Measurements from ENCODE around the gene COL8A2.

Gene COL8A2

GRCh38 chr1:36157115-36157903, 32.3 kb upstream of the COL8A2 start:
- DNase-seq (ENCODE audit: low spot score), result no peak

- peak; percentile 24 for DNase-seq (ENCODE audit: low spot score)
These were observed 31.5 kb upstream of the COL8A2 start for GRCh38 chr1:36156329-36157114.

DNA sequence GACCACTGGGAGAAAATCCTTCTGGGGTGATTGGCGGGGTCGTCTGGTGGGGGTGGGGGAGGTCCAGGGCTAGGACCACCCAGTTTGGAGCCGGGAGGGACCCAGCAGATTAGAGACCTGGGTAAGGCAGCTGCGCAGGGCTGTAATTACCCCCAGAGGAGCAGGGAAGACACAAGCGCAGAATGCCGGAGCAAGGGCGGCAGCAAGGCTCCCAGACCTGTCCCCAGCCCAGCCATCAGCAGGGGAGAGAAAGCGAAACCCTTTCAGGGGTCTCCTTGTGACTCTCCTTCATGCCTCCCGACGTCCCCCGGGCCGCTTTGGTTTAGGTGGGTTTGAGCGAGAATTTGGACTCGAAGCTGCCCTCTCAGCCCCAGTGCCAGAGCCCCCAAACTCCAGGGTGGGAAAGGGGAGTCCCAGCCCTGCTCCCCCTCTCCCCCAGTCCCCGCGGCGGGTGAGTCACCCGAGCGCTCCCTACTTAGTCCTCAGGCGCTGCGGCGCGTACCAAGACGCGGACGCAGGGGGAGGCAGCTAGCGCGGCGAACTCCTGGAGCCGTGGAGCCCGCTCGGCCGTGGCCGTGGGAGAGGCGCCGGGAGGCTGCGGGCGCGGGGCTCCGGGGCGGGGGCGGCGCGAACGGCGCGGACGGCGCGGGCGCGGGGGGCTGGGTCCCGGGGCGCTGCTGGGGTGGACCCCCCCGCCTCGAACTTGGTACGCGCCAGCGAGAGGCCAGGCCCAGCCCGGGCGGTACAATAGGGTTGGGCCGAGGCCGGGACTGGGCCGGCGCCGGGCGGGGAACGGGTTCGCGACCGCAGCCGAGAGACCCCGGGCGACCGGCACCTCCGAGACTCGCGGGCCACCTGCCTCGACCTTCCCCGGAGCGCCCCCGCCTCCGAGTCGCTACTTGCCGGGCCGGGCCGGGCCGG, 30.6 kb upstream of the COL8A2 start, which contains the start of gene MAP7D1:
TSS of gene MAP7D1 (plus strand) at position 753 of the 921 bp plus-strand sequence. CDS start 258 bp downstream, outside the sequence.
- DNase-seq (ENCODE audit: low spot score), result peak; percentile 83

DNA sequence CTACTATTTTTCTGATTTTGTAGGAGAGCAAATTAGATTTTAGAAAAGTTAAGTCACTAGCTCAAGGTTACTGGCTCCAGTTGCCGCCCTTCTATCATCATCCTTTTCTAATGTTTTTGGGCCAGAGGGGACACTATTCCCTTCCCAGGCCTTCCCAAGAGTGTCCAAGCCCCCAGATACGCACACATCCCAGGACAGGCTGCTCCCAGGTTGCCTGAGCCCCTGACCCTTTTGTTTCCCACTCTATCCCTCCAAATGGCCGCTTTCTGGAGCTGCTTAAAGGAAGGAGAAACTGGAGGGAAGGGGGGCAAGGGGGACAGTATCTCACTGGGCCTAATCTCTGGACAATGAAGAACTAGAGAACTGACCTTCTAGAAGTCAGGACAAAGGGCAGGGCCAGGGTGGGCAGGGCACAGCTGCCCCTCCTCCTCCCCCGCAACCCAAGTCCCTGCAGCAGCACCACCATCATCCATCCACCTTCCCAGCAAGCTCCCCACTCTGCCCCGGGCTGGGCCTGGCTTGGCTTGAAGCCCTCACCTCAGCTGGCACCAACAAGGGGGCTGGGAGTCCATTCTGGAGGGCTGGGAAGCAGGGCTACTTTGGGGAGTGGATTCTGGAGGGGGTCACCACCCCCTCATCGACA, 29.9 kb upstream of the COL8A2 start:
- no peak for DNase-seq (ENCODE audit: low spot score)

- no peak for DNase-seq (ENCODE audit: low spot score)
These were observed 29.3 kb upstream of the COL8A2 start for GRCh38 chr1:36154335-36154734.

DNA sequence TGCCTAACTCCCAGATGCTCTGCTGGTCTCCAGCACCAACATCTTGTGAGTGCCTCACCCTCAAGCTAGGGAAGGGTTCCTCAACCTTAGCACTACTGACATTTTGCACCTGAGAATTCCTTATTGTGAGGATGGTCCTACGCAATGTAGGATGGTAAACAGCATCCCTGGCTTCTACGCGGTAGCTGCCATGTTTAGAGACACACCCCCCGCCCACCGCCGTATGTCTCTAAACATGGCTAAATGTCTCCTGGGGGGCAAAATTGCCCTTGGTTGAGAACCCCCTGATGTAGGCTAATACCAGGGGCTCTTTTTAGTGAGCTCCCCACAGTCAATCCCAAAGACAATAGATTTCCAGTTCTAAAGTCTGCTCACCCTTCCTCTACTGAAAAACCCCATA, 28.5 kb upstream of the COL8A2 start:
- DNase-seq (ENCODE audit: low spot score), result no peak

DNA sequence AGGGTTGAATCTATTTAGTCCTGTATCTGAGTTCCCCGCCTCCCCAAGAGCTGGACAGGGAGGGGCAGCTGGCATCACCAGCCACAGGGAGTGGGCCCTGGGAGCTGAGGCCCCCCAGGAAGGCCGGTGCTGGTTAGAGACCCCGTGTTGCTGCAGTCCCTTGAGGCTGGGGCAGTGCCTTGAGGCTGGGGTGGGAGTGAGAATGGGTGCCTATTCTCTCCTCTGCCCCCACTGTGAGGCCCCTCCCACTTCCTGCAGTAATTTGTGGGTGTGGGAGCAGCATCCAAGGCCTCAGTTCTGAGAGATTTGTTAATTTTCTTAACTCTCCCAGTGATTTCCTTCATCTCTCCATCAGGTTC, 26.8 kb upstream of the COL8A2 start:
- DNase-seq (ENCODE audit: low spot score), result no peak

GRCh38 chr1:36151134-36151844, 26.3 kb upstream of the COL8A2 start:
- DNase-seq (ENCODE audit: low spot score), result no peak

GRCh38 chr1:36150296-36151133, 25.5 kb upstream of the COL8A2 start:
- DNase-seq (ENCODE audit: low spot score), result peak; percentile 92

GRCh38 chr1:36149973-36150295, 24.9 kb upstream of the COL8A2 start:
- DNase-seq (ENCODE audit: low spot score), result no peak

DNA sequence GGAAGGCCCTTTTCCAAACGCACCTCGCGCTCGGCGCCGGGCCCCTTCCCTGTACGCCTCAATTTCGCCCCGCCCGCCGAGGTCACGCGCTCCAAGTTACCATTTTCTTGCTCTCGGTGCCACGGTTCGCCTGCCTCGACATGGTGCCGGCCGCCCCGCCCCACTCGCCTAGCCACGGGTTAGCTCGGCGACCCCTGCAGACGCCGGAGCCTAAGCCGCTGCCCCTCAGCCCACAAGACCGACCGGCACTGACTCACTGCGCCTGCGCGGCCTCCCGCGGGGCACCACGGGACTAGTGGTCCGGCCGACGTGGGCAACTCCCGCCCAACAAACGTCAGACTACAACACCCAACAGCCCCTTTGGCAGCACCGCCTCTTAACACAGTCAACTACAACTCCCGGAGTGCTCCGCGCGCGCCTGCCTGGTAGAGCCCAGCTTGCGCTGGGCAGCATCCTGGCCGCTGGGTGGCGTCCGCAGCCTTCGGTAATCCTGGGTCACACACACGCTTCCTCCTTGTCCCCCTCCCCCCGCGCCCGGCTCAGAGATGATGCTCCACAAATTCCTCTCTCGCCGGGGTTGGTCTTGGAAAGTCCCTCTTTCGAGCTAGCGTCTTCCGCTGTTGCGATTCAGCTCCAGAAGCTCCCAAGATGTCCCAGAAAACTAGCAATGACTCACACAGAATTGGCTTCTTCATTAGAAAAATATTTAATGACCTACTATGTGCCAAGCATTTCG, 24.4 kb upstream of the COL8A2 start, which contains the start of gene TRAPPC3:
TSS of gene TRAPPC3 (minus strand) at position 250 of the 736 bp plus-strand sequence. CDS start at position 142, 108 bp downstream.
- peak; percentile 99 for DNase-seq (ENCODE audit: low spot score)

DNA sequence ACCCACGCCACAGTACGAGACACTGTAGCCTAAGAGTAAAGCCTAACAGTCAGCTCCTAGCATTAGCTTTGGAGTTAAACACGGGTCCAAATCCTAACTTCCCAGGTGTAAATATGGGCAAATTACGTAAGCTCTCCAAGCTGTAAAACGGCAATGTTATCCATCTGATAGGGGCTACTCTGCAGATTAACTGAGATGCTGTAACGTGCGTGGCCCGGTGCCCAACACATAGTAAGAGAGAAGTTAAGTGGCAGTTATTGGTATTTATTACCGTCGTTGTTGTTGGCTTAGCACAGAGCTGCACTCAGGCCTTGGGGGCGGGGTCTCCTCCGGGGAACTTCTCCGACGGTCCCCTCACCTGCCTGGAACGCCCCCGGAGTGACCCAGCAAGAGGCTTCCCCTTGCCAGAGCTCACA, 23.8 kb upstream of the COL8A2 start:
- no peak for DNase-seq (ENCODE audit: low spot score)

DNA sequence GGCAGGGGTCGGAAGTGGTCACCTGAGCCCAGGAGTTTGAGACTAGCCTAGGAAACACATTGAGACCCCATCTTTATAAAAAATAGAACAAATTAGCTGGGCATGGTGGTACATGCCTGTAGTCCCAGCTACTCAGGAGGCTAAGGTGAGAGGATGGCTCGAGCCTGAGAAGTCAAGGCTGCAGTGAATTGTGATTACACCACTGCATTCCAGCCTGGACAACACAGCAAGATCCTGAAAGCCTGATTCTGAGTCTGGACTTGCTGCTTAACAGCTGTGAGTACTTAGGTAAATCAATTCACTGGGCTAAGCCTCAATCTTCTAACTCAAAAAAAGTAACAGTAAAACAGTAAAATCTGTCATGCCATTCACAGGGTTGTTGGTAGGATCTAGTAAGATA, 19.4 kb upstream of the COL8A2 start:
- DNase-seq (ENCODE audit: low spot score), result no peak

GRCh38 chr1:36143424-36143823, 18.4 kb upstream of the COL8A2 start:
- DNase-seq (ENCODE audit: low spot score), result no peak

DNA sequence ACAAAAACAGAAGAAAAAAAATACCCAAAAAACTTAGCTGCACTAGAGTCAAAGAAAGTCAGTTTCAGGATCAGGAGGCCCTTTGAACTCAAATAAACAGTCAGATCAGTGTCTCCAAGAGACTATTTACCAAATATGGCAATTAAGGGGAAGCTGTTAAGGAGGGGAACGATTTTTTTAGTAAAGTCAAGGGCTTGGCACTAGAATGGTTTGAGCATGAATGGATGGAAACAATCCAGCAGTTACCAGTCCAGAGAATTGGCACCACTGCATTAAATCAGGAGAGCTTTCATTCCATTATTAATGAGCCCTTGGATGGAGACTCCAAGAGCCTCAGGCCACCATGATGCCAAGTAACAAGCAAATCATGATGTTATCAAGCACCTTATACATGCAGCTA, 17.1 kb upstream of the COL8A2 start:
- no peak for DNase-seq (ENCODE audit: low spot score)

GRCh38 chr1:36139521-36139920, 14.5 kb upstream of the COL8A2 start:
- DNase-seq (ENCODE audit: low spot score), result no peak

- no peak for DNase-seq (ENCODE audit: low spot score)
These were observed 12.8 kb upstream of the COL8A2 start for GRCh38 chr1:36137776-36138175.

DNA sequence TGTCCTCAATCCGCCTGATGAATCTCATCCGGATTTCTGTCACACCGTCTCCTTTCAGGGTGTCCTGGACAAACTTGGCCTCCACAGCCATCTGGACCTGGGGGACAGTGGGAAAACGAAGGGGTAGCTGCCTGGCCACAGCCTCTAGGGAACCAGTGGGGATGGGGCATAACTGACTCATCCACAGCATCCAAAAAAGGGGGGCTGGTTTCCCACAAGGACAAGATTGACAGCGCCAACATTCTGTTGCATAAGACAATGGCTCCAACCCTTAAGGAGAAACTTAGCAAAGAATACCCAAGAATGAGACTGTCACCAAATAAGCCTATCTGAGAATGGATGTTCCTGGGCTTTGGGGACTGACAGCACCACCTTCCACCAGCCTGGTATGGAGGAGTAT, 12.2 kb upstream of the COL8A2 start:
- DNase-seq (ENCODE audit: low spot score), result no peak

- DNase-seq (ENCODE audit: low spot score), result no peak
These were observed 11.5 kb upstream of the COL8A2 start for GRCh38 chr1:36136535-36136934.
